Nephron progenitor cell (in vitro differentiated cells): Measurements from ENCODE around the gene IL17RB.
A peak's percentile ranks its signal among the peaks of the same experiment; 100 is the strongest.

ENCODE experiments used
- DNase-seq: peaks from one replicate; pipeline ENCODE4 v3.0.0; 2021
- H3K27ac Mint-ChIP-seq: 2 replicates; pipeline ENCODE4 v1.8.0; 2021; ENCODE audit warnings: mild to moderate bottlenecking, moderate library complexity, mixed read lengths
- H3K27me3 Mint-ChIP-seq: 2 replicates; pipeline ENCODE4 v1.8.0; 2021; ENCODE audit warnings: mild to moderate bottlenecking, low read depth, mixed read lengths; ENCODE audit not compliant: poor library complexity
- H3K36me3 Mint-ChIP-seq: 2 replicates; pipeline ENCODE4 v1.8.0; 2021; ENCODE audit warnings: low read depth, mixed read lengths
- H3K4me1 Mint-ChIP-seq: 2 replicates; pipeline ENCODE4 v1.8.0; 2021; ENCODE audit warnings: mixed read lengths
- H3K4me3 Mint-ChIP-seq: 2 replicates; pipeline ENCODE4 v1.8.0; 2021; ENCODE audit warnings: mild to moderate bottlenecking, moderate library complexity, mixed read lengths
- H3K9me3 Mint-ChIP-seq: 2 replicates; pipeline ENCODE4 v1.8.0; 2021; ENCODE audit warnings: mild to moderate bottlenecking, moderate library complexity, mixed read lengths
- TF ChIP-seq, protein P1 (sequence below): fragments of 200-600 bp; sonication (generic); IDR thresholded peaks from 2 replicates; pipeline ENCODE4 v1.5.0; 2021; ENCODE audit warnings: antibody characterized with exemption

The IL17RB gene

DNA sequence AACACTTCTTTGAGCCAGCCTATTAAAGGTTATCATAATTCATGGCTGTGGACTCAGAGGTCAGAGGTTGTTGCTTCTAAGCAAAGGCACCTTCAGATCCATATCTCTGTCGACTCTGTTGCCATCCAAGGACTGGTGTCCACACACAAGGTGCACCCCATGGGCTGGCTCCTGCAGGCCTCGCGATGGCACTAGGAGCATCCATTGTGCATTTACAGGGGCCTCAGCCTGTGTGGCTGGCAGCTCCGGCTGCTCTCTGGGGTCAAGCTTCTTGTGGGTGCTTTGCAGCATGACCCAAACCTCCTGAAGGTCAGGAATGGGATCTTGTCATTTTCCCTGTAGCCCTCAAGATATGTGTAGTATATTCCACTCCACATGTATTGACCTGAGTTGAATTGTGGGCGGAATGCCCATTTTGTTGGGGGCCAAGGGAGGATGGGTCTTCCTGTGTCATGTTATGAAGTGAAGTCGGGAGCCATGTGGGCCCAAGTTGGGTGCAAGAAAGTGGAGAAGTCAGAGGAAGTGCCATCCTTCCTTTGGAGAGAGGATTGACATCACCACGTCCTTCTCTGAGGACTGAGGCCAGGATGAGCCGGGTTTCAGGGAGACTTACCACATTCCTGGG lies 44.0 kb upstream of the IL17RB start:
- H3K36me3 Mint-ChIP-seq = no peaks in the 10 kb centered on the region
- H3K4me1 Mint-ChIP-seq = peaks cover 30% of the 10 kb centered on the region
- no peaks in the 10 kb centered on the region for H3K9me3 Mint-ChIP-seq
- H3K27me3 Mint-ChIP-seq = peaks cover 11% of the 10 kb centered on the region
- no peak overlapping the region for H3K4me3 Mint-ChIP-seq
- TF ChIP-seq, protein P1, sequence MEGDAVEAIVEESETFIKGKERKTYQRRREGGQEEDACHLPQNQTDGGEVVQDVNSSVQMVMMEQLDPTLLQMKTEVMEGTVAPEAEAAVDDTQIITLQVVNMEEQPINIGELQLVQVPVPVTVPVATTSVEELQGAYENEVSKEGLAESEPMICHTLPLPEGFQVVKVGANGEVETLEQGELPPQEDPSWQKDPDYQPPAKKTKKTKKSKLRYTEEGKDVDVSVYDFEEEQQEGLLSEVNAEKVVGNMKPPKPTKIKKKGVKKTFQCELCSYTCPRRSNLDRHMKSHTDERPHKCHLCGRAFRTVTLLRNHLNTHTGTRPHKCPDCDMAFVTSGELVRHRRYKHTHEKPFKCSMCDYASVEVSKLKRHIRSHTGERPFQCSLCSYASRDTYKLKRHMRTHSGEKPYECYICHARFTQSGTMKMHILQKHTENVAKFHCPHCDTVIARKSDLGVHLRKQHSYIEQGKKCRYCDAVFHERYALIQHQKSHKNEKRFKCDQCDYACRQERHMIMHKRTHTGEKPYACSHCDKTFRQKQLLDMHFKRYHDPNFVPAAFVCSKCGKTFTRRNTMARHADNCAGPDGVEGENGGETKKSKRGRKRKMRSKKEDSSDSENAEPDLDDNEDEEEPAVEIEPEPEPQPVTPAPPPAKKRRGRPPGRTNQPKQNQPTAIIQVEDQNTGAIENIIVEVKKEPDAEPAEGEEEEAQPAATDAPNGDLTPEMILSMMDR = no peak
- no peak for DNase-seq
- H3K27ac Mint-ChIP-seq = peak overlapping the region; percentile 26

GRCh38 chr3:53803124-53803815 lies 43.1 kb upstream of the IL17RB start:
- DNase-seq = no peak
- H3K4me3 Mint-ChIP-seq = no peak overlapping the region
- H3K9me3 Mint-ChIP-seq = no peaks in the 10 kb centered on the region
- TF ChIP-seq, protein P1 = no peak
- H3K36me3 Mint-ChIP-seq = no peaks in the 10 kb centered on the region
- H3K27me3 Mint-ChIP-seq = peaks cover 11% of the 10 kb centered on the region
- no peak overlapping the region for H3K27ac Mint-ChIP-seq
- peaks cover 34% of the 10 kb centered on the region for H3K4me1 Mint-ChIP-seq

GRCh38 chr3:53803816-53804695 lies 42.3 kb upstream of the IL17RB start:
- TF ChIP-seq, protein P1 = no peak
- H3K27me3 Mint-ChIP-seq = peaks cover 11% of the 10 kb centered on the region
- H3K9me3 Mint-ChIP-seq = no peaks in the 10 kb centered on the region
- no peak for DNase-seq
- H3K4me3 Mint-ChIP-seq = no peak overlapping the region
- no peaks in the 10 kb centered on the region for H3K36me3 Mint-ChIP-seq
- H3K27ac Mint-ChIP-seq = peak overlapping the region; percentile 92
- peaks cover 34% of the 10 kb centered on the region for H3K4me1 Mint-ChIP-seq

DNA sequence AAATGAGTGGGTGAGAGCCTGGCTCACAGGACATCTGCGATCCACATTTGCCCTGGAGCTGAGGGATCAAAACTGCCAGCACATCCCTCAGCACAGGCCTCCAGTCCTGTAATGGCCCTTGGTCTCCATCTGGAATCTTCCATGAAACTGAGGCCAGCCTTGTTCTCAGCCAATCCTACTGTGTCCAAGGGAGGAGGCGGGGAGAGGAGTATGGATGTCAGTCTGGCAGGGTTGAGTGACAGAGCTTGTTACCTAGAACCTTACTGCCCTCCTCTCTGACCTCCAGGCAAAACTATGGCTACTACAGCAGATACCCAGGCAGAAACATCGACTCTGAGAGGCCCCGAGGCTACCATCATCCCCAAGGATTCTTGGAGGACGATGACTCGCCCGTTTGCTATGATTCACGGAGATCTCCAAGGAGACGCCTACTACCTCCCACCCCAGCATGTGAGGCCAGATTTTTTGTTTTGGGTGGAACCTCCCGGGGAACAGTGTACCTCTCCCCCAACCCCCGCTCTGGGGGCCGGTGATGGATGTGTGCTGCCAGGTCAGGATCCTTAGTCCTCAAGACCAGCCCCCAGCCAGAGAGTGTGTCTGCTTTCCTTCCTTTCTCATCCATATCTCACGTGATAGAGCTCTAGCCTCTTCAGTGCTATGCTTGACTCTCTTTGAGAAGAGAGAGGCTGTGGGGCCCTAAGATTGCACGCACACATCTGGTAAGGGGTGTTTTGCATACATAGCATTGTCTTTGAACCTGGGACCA lies 41.5 kb upstream of the IL17RB start:
- H3K36me3 Mint-ChIP-seq = no peaks in the 10 kb centered on the region
- no peak overlapping the region for H3K4me3 Mint-ChIP-seq
- peaks cover 34% of the 10 kb centered on the region for H3K4me1 Mint-ChIP-seq
- TF ChIP-seq, protein P1 = no peak
- peaks cover 11% of the 10 kb centered on the region for H3K27me3 Mint-ChIP-seq
- no peak for DNase-seq
- no peak overlapping the region for H3K27ac Mint-ChIP-seq
- H3K9me3 Mint-ChIP-seq = no peaks in the 10 kb centered on the region

- Mint-ChIP-seq H3K27me3 (peaks cover 11% of the 10 kb centered on the region), H3K9me3 (no peaks in the 10 kb centered on the region), H3K36me3 (no peaks in the 10 kb centered on the region), H3K27ac (no peak overlapping the region), H3K4me3 (no peak overlapping the region), H3K4me1 (peaks cover 34% of the 10 kb centered on the region)
- TF ChIP-seq, protein P1 = no peak
- no peak for DNase-seq
Observed at GRCh38 chr3:53805463-53806159, 40.8 kb upstream of the IL17RB start.
